ENCODE measurements around the gene E2F2.

E2F2 gene

DNA sequence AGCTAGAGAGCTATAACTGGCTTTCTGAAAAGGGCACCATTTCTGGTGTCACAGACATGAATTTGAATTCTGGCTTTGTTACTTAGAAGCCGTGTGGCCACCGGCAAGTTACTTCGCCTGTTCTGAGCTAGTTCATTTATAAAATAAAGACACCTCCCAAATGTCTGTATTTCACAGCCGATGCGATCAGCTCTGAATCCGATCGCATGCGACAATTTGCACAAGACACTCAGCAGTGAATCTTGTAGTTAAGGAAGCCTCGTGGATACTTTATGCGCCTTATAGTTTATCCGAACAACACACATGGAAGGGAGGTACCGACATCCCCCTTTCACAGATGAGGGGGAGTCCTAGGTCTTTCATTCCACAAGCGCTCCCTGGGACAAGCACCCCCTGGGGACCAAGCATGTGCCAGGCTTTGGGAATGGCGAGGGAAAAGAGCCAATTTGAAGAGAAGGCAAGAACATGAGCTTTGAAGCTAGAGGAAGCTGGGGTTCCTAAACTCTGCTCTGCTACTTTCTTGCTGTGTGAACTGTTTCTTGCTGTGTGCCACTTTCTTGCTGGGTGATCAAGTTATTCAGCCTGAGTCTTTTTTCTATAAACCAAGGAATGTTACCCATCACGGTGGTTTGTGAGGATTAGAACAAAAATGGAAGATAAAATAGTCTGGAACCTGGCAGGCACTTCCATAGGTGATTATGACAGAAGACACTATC, 24.4 kb upstream of the E2F2 start:
- Histone ChIP-seq H3K27me3 (ENCODE audit: low read length) (no peaks in the 10 kb centered on the region), H4K20me1 (ENCODE audit: low read depth, low read length) (no peaks in the 10 kb centered on the region), H3K9ac (ENCODE audit: low read length) (peak overlapping the region; percentile 88), H3K36me3 (ENCODE audit: low read length) (no peaks in the 10 kb centered on the region), H3K9me2 (replicated peaks; ENCODE audit: insufficient read depth, low read length) (no peaks in the 10 kb centered on the region), H2AFZ (ENCODE audit: low read depth, low read length, severe bottlenecking) (no peak overlapping the region), H3K27ac (ENCODE audit: low read depth, low read length) (peak overlapping the region; percentile 86), H3K4me2 (ENCODE audit: low read depth, low read length, poor library complexity, severe bottlenecking) (peak overlapping the region; percentile 82), H3K9me3 (ENCODE audit: insufficient read depth, low read length) (no peaks in the 10 kb centered on the region), H3K79me2 (ENCODE audit: insufficient read depth, low read length) (peaks cover 9% of the 10 kb centered on the region), H3F3A (ENCODE audit: insufficient read depth) (peaks cover 45% of the 10 kb centered on the region), H3K4me3 (ENCODE audit: insufficient read depth, low read length, poor library complexity, severe bottlenecking) (peak overlapping the region; percentile 43)
- TF ChIP-seq EZH2phosphoT487 (conservative IDR thresholded peaks at IDR 0.05; ENCODE audit: low read length), result no peak
- TF ChIP-seq, protein P1, sequence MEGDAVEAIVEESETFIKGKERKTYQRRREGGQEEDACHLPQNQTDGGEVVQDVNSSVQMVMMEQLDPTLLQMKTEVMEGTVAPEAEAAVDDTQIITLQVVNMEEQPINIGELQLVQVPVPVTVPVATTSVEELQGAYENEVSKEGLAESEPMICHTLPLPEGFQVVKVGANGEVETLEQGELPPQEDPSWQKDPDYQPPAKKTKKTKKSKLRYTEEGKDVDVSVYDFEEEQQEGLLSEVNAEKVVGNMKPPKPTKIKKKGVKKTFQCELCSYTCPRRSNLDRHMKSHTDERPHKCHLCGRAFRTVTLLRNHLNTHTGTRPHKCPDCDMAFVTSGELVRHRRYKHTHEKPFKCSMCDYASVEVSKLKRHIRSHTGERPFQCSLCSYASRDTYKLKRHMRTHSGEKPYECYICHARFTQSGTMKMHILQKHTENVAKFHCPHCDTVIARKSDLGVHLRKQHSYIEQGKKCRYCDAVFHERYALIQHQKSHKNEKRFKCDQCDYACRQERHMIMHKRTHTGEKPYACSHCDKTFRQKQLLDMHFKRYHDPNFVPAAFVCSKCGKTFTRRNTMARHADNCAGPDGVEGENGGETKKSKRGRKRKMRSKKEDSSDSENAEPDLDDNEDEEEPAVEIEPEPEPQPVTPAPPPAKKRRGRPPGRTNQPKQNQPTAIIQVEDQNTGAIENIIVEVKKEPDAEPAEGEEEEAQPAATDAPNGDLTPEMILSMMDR (IDR thresholded peaks at IDR 0.05; ENCODE audit: insufficient read depth, low read length, poor library complexity, severe bottlenecking), result no peak

DNA sequence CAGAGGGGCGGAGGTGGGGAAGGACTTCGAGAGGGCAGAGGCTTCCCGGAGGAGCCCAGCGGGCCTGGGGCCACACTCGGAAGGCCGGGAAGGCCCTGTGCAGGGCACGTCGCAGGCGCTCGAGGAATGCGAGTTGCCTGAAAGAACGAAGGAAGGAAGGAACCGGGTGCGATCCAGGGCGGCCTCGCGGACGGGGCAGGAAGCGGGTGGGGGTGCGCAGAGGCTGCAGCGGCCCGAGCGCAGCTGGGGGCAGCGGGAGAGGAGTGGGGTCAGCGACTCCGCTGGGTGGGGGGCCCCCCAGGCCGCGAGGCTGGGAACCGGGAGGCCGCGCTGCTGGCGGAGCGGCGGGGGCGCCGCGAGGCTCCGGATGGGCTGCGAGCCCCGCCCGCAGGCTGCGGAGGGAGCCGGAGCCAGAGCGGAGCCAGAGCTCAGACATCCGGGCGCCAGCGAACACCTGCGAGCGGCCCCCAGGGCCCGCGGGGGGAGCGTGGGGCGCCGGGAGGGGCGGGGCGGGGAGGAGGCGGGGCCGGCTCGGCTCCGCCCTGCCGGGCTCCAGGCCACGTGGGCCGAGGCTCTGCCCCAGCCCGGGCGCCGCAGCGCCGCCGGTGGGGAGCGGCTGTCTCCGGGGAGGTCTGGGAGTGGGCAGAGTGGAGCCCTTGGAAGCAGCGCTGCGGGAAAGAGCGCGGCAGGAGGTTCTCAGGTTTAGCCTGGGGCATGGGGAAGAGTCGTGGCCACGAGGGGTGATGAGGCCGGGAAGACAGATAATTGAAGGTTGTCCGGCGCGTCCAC, 23.6 kb upstream of the E2F2 start:
- Histone ChIP-seq H3K9me3 (ENCODE audit: insufficient read depth, low read length) (no peaks in the 10 kb centered on the region), H2AFZ (ENCODE audit: low read depth, low read length, severe bottlenecking) (no peak overlapping the region), H3K9me2 (replicated peaks; ENCODE audit: insufficient read depth, low read length) (no peaks in the 10 kb centered on the region), H3K9ac (ENCODE audit: low read length) (peak overlapping the region; percentile 88), H3K36me3 (ENCODE audit: low read length) (no peaks in the 10 kb centered on the region), H3K4me2 (ENCODE audit: low read depth, low read length, poor library complexity, severe bottlenecking) (peak overlapping the region; percentile 82), H3K79me2 (ENCODE audit: insufficient read depth, low read length) (peaks cover 9% of the 10 kb centered on the region), H4K20me1 (ENCODE audit: low read depth, low read length) (no peaks in the 10 kb centered on the region), H3K27ac (ENCODE audit: low read depth, low read length) (peak overlapping the region; percentile 86), H3K4me3 (ENCODE audit: insufficient read depth, low read length, poor library complexity, severe bottlenecking) (peak overlapping the region; percentile 47), H3F3A (ENCODE audit: insufficient read depth) (peaks cover 38% of the 10 kb centered on the region), H3K27me3 (ENCODE audit: low read length) (no peaks in the 10 kb centered on the region)
- TF ChIP-seq, protein P1 (IDR thresholded peaks at IDR 0.05; ENCODE audit: insufficient read depth, low read length, poor library complexity, severe bottlenecking), result peak; percentile 20
- no peak for TF ChIP-seq EZH2phosphoT487 (conservative IDR thresholded peaks at IDR 0.05; ENCODE audit: low read length)

DNA sequence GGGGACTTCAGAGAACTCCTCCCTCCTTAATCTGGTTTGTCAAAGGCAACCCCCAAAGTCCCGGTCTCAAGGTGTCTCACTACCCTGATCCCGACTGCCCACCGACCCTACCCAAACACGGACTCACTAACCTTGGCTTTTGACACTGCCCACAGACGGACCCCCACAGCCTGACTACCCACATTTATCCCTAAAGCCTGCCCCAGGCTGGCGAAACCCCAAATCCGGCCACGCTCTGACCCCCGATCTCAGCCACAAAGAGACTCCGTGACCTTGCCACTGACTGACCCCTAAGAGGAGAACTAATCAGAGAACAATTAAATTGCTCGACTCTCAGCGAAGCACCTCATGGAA, 23.1 kb upstream of the E2F2 start:
- Histone ChIP-seq H3K27me3 (ENCODE audit: low read length) (no peaks in the 10 kb centered on the region), H3K4me2 (ENCODE audit: low read depth, low read length, poor library complexity, severe bottlenecking) (peak overlapping the region; percentile 81), H3K27ac (ENCODE audit: low read depth, low read length) (peak overlapping the region; percentile 64), H3F3A (ENCODE audit: insufficient read depth) (peaks cover 40% of the 10 kb centered on the region), H3K9me3 (ENCODE audit: insufficient read depth, low read length) (no peaks in the 10 kb centered on the region), H2AFZ (ENCODE audit: low read depth, low read length, severe bottlenecking) (no peak overlapping the region), H3K79me2 (ENCODE audit: insufficient read depth, low read length) (peaks cover 9% of the 10 kb centered on the region), H4K20me1 (ENCODE audit: low read depth, low read length) (no peaks in the 10 kb centered on the region), H3K4me3 (ENCODE audit: insufficient read depth, low read length, poor library complexity, severe bottlenecking) (peak overlapping the region; percentile 47), H3K9me2 (replicated peaks; ENCODE audit: insufficient read depth, low read length) (no peaks in the 10 kb centered on the region), H3K9ac (ENCODE audit: low read length) (peak overlapping the region; percentile 88), H3K36me3 (ENCODE audit: low read length) (no peaks in the 10 kb centered on the region)
- TF ChIP-seq, protein P1 (IDR thresholded peaks at IDR 0.05; ENCODE audit: insufficient read depth, low read length, poor library complexity, severe bottlenecking), result no peak

Measured in SU-DHL-6 (cell line).